H1 (cell line): ENCODE results near the gene TNS3. TPM values are rescaled to one million over a fixed set of nuclear protein-coding genes. Genes with fewer than 3 reads are reported as not detected.

Experiments used
- CREB1 ChIP-seq: IDR thresholded peaks from 2 replicates; pipeline ENCODE4 v1.6.1; 2012; ENCODE audit warnings: inconsistent platforms
- CTBP2 ChIP-seq: IDR thresholded peaks from 2 replicates; pipeline ENCODE4 v1.7.0; 2011; ENCODE audit warnings: borderline replicate concordance, mild to moderate bottlenecking, moderate library complexity, mixed read lengths, low read length; ENCODE audit not compliant: insufficient read depth, insufficient read length
- HDAC6 ChIP-seq: IDR thresholded peaks from one replicate; pipeline ENCODE4 v1.7.1; 2012; ENCODE audit warnings: low read depth, mild to moderate bottlenecking, inconsistent platforms, low read length, moderate library complexity
- KDM1A ChIP-seq: fragments of 200-600, 300-600 bp; sonication (generic); IDR thresholded peaks from 2 replicates; pipeline ENCODE4 v1.7.1; 2016; ENCODE audit warnings: mild to moderate bottlenecking, low read length, borderline replicate concordance
- KDM4A ChIP-seq: IDR thresholded peaks from one replicate; pipeline ENCODE4 v1.7.1; 2012; ENCODE audit warnings: low read depth, mild to moderate bottlenecking, moderate library complexity, low read length, inconsistent platforms; ENCODE audit not compliant: severe bottlenecking
- POU5F1 ChIP-seq: IDR thresholded peaks from 2 replicates; pipeline ENCODE4 v1.6.1; 2011; ENCODE audit warnings: low read depth, mild to moderate bottlenecking, low read length, moderate library complexity
- SP1 ChIP-seq: IDR thresholded peaks from 2 replicates; pipeline ENCODE4 v1.6.1; 2011; ENCODE audit warnings: low read depth, low read length
- SUZ12 ChIP-seq: fragments of 200-600 bp; sonication (generic); IDR thresholded peaks from 2 replicates; pipeline ENCODE4 v1.6.1; 2012; ENCODE audit warnings: mild to moderate bottlenecking, inconsistent platforms, low read length, moderate library complexity, mixed read lengths
- polyA plus RNA-seq, 7 experiments: library from polyadenylated mRNA; depleted of rRNA in 3 of 7; stranded (reverse) in 5 of 7; unstranded in 2 of 7; fragments of >200 nt in 5 of 7; fragments of 200-250 nt in 2 of 7; gene quantifications; 1 replicate in 5 of 7; 2 replicates in 1 of 7; 4 replicates in 1 of 7; pipeline versions ENCODE4 v1.2.1 to v1.2.3, GENCODE V29; 2011 to 2013; ENCODE audit warnings: missing spikeins in 2 of 7, mixed read lengths in 2 of 7
- total RNA-seq: library from RNA; stranded (reverse); fragmentation: NEBNext Ultra II Directional; extraction: Animal tissue kit (Norgen Biotek cat#: 25700); gene quantifications from 2 replicates; pipeline ENCODE4 v1.2.1, GENCODE V29; 2021

The TNS3 gene
- total and polyA plus RNA-seq, 2 of the 8 experiments (the other 6 are each of a cell fraction or from before 2014, with no cell fraction given) = 11.9 to 24.2 TPM

GRCh38 chr7:47377741-47378140 lies 204.2 kb downstream of the TNS3 start (continued):
- TF ChIP-seq KDM1A = no peak
- no peak for TF ChIP-seq HDAC6
- no peak for TF ChIP-seq SP1
- no peak for TF ChIP-seq POU5F1
- TF ChIP-seq KDM4A = no peak
- TF ChIP-seq SUZ12 = no peak
- no peak for TF ChIP-seq CREB1
- TF ChIP-seq CTBP2 = no peak
